ENCODE data around the gene FAM177B. TPM values are rescaled to one million over a fixed set of nuclear protein-coding genes. Genes with fewer than 3 reads are reported as not detected.

FAM177B gene
- total and polyA plus RNA-seq, 4 donors: 0.09 to 0.17 TPM; not detected in 2

GRCh38 chr1:222749927-222750326 lies 12.9 kb downstream of the FAM177B start:
- no peak for DNase-seq (ENCODE audit: low spot score)
- H3K27ac ChIP-seq (ENCODE audit: low read depth in 1 of 2, low read length in 2 of 2): no peak overlapping the region
- H3K36me3 ChIP-seq (ENCODE audit: control insufficient read depth in 4 of 4, insufficient read depth in 3 of 4, low read depth in 1 of 4, low read length in 3 of 4): no peaks in the 10 kb centered on the region
- no peak overlapping the region for H3K9ac ChIP-seq (ENCODE audit: low read depth in 1 of 2, low read length in 2 of 2)
- no peaks in the 10 kb centered on the region for H3K4me1 ChIP-seq (ENCODE audit: control insufficient read depth in 4 of 4, insufficient read depth in 4 of 4, low read length in 3 of 4)
- H3K9me3 ChIP-seq (ENCODE audit: control insufficient read depth in 4 of 4, low read length in 3 of 4): no peaks in the 10 kb centered on the region
- TF ChIP-seq ATF3 (IDR thresholded peaks at IDR 0.05) (no peak), TAF1 (conservative IDR thresholded peaks at IDR 0.05) (no peak), FOXA1 (IDR thresholded peaks at IDR 0.05) (no peak), NR2F2 (IDR thresholded peaks at IDR 0.05) (no peak), MAX (IDR thresholded peaks at IDR 0.05) (no peak), JUND (IDR thresholded peaks at IDR 0.05) (no peak)
- H3K27me3 ChIP-seq (ENCODE audit: control insufficient read depth in 4 of 4, insufficient read depth in 4 of 4, low read length in 3 of 4): no peaks in the 10 kb centered on the region
- H3K4me3 ChIP-seq (ENCODE audit: low read depth in 1 of 3, low read length in 3 of 3): no peak overlapping the region

- no peaks in the 10 kb centered on the region for H3K9me3 ChIP-seq (ENCODE audit: control insufficient read depth in 4 of 4, low read length in 3 of 4)
- no peak for DNase-seq (ENCODE audit: low spot score)
- H3K27me3 ChIP-seq (ENCODE audit: control insufficient read depth in 4 of 4, insufficient read depth in 4 of 4, low read length in 3 of 4): no peaks in the 10 kb centered on the region
- no peaks in the 10 kb centered on the region for H3K4me1 ChIP-seq (ENCODE audit: control insufficient read depth in 4 of 4, insufficient read depth in 4 of 4, low read length in 3 of 4)
- no peak overlapping the region for H3K9ac ChIP-seq (ENCODE audit: low read depth in 1 of 2, low read length in 2 of 2)
- no peak overlapping the region for H3K4me3 ChIP-seq (ENCODE audit: low read depth in 1 of 3, low read length in 3 of 3)
- H3K36me3 ChIP-seq (ENCODE audit: control insufficient read depth in 4 of 4, insufficient read depth in 3 of 4, low read depth in 1 of 4, low read length in 3 of 4): no peaks in the 10 kb centered on the region
- no peak overlapping the region for H3K27ac ChIP-seq (ENCODE audit: low read depth in 1 of 2, low read length in 2 of 2)
- TF ChIP-seq MAX (IDR thresholded peaks at IDR 0.05): no peak
- no peak for TF ChIP-seq EGR1 (IDR thresholded peaks at IDR 0.05; ENCODE audit: low read depth in 2 of 2)
- WGBS: 86% methylated on average over 1 of the region's 1 CpG
These were observed 13.6 kb downstream of the FAM177B start for GRCh38 chr1:222750651-222751050.

GRCh38 chr1:222751255-222751654 lies 14.3 kb downstream of the FAM177B start:
- WGBS: 86% methylated on average over 3 of the region's 3 CpGs
- H3K27ac ChIP-seq (ENCODE audit: low read depth in 1 of 2, low read length in 2 of 2): no peak overlapping the region

GRCh38 chr1:222754366-222755139 lies 17.6 kb downstream of the FAM177B start:
- Histone ChIP-seq H3K4me3 (ENCODE audit: low read depth in 1 of 3, low read length in 3 of 3) (no peak overlapping the region), H3K4me1 (ENCODE audit: control insufficient read depth in 4 of 4, insufficient read depth in 4 of 4, low read length in 3 of 4) (no peaks in the 10 kb centered on the region), H3K9me3 (ENCODE audit: control insufficient read depth in 4 of 4, low read length in 3 of 4) (no peaks in the 10 kb centered on the region), H3K36me3 (ENCODE audit: control insufficient read depth in 4 of 4, insufficient read depth in 3 of 4, low read depth in 1 of 4, low read length in 3 of 4) (no peaks in the 10 kb centered on the region), H3K27ac (ENCODE audit: low read depth in 1 of 2, low read length in 2 of 2) (no peak overlapping the region), H3K9ac (ENCODE audit: low read depth in 1 of 2, low read length in 2 of 2) (no peak overlapping the region), H3K27me3 (ENCODE audit: control insufficient read depth in 4 of 4, insufficient read depth in 4 of 4, low read length in 3 of 4) (no peaks in the 10 kb centered on the region)
- DNase-seq (ENCODE audit: low spot score): no peak
- no peak for TF ChIP-seq SP1 (IDR thresholded peaks at IDR 0.05)
- no peak for TF ChIP-seq FOXA2 (IDR thresholded peaks at IDR 0.05)
- TF ChIP-seq TAF1 (conservative IDR thresholded peaks at IDR 0.05): no peak
- no peak for TF ChIP-seq NR2F2 (IDR thresholded peaks at IDR 0.05)
- no peak for TF ChIP-seq RXRA (IDR thresholded peaks at IDR 0.05)
- no peak for TF ChIP-seq JUND (IDR thresholded peaks at IDR 0.05)
- TF ChIP-seq HNF4G (IDR thresholded peaks at IDR 0.05): no peak
- no peak for TF ChIP-seq REST (IDR thresholded peaks at IDR 0.05)
- 89% methylated on average over 10 of the region's 10 CpGs for WGBS

More at GRCh38 chr1:222751255-222751654, 14.3 kb downstream of the FAM177B start:
- H3K36me3 ChIP-seq (ENCODE audit: control insufficient read depth in 4 of 4, insufficient read depth in 3 of 4, low read depth in 1 of 4, low read length in 3 of 4): no peaks in the 10 kb centered on the region
- H3K4me1 ChIP-seq (ENCODE audit: control insufficient read depth in 4 of 4, insufficient read depth in 4 of 4, low read length in 3 of 4): no peaks in the 10 kb centered on the region
- H3K27me3 ChIP-seq (ENCODE audit: control insufficient read depth in 4 of 4, insufficient read depth in 4 of 4, low read length in 3 of 4): no peaks in the 10 kb centered on the region
- no peak for DNase-seq (ENCODE audit: low spot score)
- H3K9me3 ChIP-seq (ENCODE audit: control insufficient read depth in 4 of 4, low read length in 3 of 4): no peaks in the 10 kb centered on the region
- no peak for TF ChIP-seq GABPA (IDR thresholded peaks at IDR 0.05 in 1 of 2, conservative IDR thresholded peaks at IDR 0.05 in 1 of 2)
- TF ChIP-seq NR2F2 (IDR thresholded peaks at IDR 0.05): no peak
- TF ChIP-seq JUND (IDR thresholded peaks at IDR 0.05): no peak
- TF ChIP-seq FOXA1 (IDR thresholded peaks at IDR 0.05): no peak
- H3K4me3 ChIP-seq (ENCODE audit: low read depth in 1 of 3, low read length in 3 of 3): no peak overlapping the region
- no peak overlapping the region for H3K9ac ChIP-seq (ENCODE audit: low read depth in 1 of 2, low read length in 2 of 2)

Measured in liver (tissue), 9 donors.